Measurements from ENCODE around the gene RWDD1. TPM values are rescaled to one million over a fixed set of nuclear protein-coding genes. Genes with fewer than 3 reads are reported as not detected.

Gene RWDD1
- total and polyA plus RNA-seq, 10 donors, result 25.8 to 57.5 (median 34.1) TPM

DNA sequence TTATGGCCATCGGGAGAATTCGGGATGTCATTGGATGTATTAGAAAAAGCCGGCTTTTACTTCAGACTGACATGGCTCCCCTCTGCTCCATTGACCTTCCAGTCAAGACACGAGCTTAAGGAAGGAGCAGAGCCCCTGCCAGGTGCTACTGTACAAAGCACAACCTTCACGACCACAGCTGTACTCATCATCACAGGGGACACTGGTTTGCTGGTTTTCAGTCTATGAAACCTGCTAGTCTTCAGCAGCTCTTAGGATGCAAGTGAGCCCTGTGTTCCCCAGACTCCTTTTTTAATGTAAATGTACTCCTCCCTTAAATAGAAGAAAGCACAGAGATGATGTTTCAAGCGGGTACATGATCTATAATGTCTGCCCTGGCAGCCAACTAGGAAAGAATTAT is 23.9 kb upstream of the RWDD1 start:
- TF ChIP-seq, protein P1, sequence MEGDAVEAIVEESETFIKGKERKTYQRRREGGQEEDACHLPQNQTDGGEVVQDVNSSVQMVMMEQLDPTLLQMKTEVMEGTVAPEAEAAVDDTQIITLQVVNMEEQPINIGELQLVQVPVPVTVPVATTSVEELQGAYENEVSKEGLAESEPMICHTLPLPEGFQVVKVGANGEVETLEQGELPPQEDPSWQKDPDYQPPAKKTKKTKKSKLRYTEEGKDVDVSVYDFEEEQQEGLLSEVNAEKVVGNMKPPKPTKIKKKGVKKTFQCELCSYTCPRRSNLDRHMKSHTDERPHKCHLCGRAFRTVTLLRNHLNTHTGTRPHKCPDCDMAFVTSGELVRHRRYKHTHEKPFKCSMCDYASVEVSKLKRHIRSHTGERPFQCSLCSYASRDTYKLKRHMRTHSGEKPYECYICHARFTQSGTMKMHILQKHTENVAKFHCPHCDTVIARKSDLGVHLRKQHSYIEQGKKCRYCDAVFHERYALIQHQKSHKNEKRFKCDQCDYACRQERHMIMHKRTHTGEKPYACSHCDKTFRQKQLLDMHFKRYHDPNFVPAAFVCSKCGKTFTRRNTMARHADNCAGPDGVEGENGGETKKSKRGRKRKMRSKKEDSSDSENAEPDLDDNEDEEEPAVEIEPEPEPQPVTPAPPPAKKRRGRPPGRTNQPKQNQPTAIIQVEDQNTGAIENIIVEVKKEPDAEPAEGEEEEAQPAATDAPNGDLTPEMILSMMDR (IDR thresholded peaks at IDR 0.05 in 8 of 11, conservative IDR thresholded peaks at IDR 0.05 in 3 of 11), result no peak
- TF ChIP-seq POLR2AphosphoS5 (IDR thresholded peaks at IDR 0.05), result no peak
- TF ChIP-seq POLR2A (IDR thresholded peaks at IDR 0.05), result no peak
- WGBS, 5 donors, result 85 to 92% (median 88%) methylated on average over 5 to 6 of the region's 6 CpGs
- no peaks in the 10 kb centered on the region for H3K36me3 ChIP-seq
- DNase-seq, result no peak
- H3K4me3 ChIP-seq, result no peak overlapping the region
- H3K27ac ChIP-seq, result no peak overlapping the region
- no peaks in the 10 kb centered on the region for H3K4me1 ChIP-seq
- no peaks in the 10 kb centered on the region for H3K9me3 ChIP-seq
- no peaks in the 10 kb centered on the region for H3K27me3 ChIP-seq (replicated peaks in 1 of 7)
- intact Hi-C loops (cut with DNase I; ENCODE audit: low total_unique reads), result no loop called here

DNA sequence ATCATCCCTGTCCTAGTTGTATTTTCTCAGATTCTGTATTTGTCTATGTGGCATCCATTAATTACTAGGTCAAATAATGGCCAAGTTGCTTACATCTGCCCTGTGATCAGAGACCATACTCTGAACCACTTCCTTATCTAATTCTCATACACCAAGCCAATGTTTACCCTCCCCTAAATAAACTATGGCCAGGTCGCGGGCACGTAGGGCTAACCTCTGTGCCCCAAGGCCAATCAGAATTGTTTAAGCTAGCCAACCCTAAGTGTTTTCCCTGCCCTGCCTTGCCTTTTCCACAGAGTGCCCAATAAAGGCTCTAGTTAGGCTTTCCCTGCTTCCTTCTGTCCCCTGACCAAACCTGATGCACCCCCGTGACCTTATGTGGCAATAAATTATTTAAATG is 20.5 kb upstream of the RWDD1 start:
- Histone ChIP-seq H3K4me1 (no peaks in the 10 kb centered on the region), H3K4me3 (no peak overlapping the region), H3K27me3 (replicated peaks in 1 of 7) (no peaks in the 10 kb centered on the region), H3K27ac (no peak overlapping the region), H3K9me3 (no peaks in the 10 kb centered on the region), H3K36me3 (no peaks in the 10 kb centered on the region)
- 68 to 79% (median 73%) methylated on average over 4 of the region's 4 CpGs for WGBS, 5 donors
- no peak for TF ChIP-seq POLR2A (IDR thresholded peaks at IDR 0.05)
- TF ChIP-seq POLR2AphosphoS5 (IDR thresholded peaks at IDR 0.05), result no peak
- TF ChIP-seq, protein P1 (IDR thresholded peaks at IDR 0.05 in 8 of 11, conservative IDR thresholded peaks at IDR 0.05 in 3 of 11), result no peak
- no peak for DNase-seq
- intact Hi-C loops (cut with DNase I; ENCODE audit: low total_unique reads), result no loop called here

DNA sequence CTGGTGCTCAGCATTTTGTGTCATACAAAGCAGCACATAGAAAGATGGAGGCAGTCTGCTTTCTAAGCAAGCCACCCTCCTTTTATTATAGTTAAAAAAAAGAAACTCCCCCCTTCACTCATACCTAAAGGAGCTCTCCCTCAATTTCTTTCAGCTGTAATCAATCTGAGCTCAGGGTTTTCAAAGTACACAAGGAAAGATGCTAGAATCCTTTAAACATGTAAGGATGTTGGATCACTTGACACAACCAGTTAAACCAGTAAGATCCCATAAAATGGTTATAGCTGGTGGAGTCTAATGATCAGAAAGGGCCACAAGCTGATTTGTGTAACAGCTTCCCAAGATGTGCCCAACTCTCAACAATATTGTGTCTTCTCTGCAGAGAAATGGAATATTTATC is 17.9 kb upstream of the RWDD1 start, which contains the start of gene CALHM4:
CALHM4 (plus strand) TSS at position 301 of the 400 bp plus-strand sequence; CDS start at position 344, 43 bp downstream.
- no peaks in the 10 kb centered on the region for H3K36me3 ChIP-seq
- no peak within 1 kb of the TSS for H3K27ac ChIP-seq
- TF ChIP-seq POLR2A (IDR thresholded peaks at IDR 0.05) (no peak), POLR2AphosphoS5 (IDR thresholded peaks at IDR 0.05) (no peak)
- TF ChIP-seq, protein P1 (IDR thresholded peaks at IDR 0.05 in 8 of 11, conservative IDR thresholded peaks at IDR 0.05 in 3 of 11), result no peak
- no peaks in the 10 kb centered on the region for H3K9me3 ChIP-seq
- no peaks in the 10 kb centered on the region for H3K4me1 ChIP-seq
- no peak for DNase-seq
- H3K27me3 ChIP-seq (replicated peaks in 1 of 7), result no peaks in the 10 kb centered on the region
- intact Hi-C loops (cut with DNase I; ENCODE audit: low total_unique reads), result no loop called here
- H3K4me3 ChIP-seq, result no peak within 1 kb of the TSS

DNA sequence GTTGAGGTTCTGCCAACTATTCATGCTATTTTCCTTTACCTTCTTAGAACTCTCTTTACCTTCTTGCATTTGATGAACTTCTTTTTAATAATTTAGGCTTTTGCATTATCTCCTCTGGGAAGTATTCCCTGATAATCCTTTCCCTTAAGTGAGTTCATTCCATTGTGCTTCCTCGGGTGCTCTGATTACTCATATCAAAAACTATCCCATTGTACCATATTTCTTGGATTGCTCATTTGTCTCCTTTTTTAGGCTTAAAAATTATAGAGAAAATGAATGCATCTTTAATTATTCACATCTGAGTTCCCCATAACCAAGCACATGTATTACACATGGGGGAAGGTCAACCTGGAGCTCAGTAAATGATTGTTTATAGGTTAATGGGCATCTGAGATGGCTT is 15.2 kb upstream of the RWDD1 start:
- intact Hi-C loops (cut with DNase I; ENCODE audit: low total_unique reads), result no loop called here
- no peaks in the 10 kb centered on the region for H3K27me3 ChIP-seq (replicated peaks in 1 of 7)
- no peaks in the 10 kb centered on the region for H3K9me3 ChIP-seq
- DNase-seq, result no peak
- no peak overlapping the region for H3K4me3 ChIP-seq
- WGBS, 5 donors, result 89 to 98% (median 93%) methylated on average over 1 of the region's 1 CpG
- no peaks in the 10 kb centered on the region for H3K36me3 ChIP-seq
- no peak overlapping the region for H3K27ac ChIP-seq
- peaks cover 0 to 2% (median 1%) of the 10 kb centered on the region in 6 donors for H3K4me1 ChIP-seq
- TF ChIP-seq POLR2AphosphoS5 (IDR thresholded peaks at IDR 0.05) (no peak), POLR2A (IDR thresholded peaks at IDR 0.05) (no peak)
- TF ChIP-seq, protein P1 (IDR thresholded peaks at IDR 0.05 in 8 of 11, conservative IDR thresholded peaks at IDR 0.05 in 3 of 11), result no peak
